ENCODE measurements around the gene ABAT. TPM values are rescaled to one million over a fixed set of nuclear protein-coding genes. Genes with fewer than 3 reads are reported as not detected.

ABAT gene
- total RNA-seq, result 10 to 100 TPM; 12.1 to 25.5 (median 16.5) TPM
- long read RNA-seq, donor 1, full-length matches to known transcripts, result 1 of 10 reads
- long read RNA-seq, donor 1, partial matches to known transcripts, result 1 of 10 reads
- long read RNA-seq, donor 1, other reads (novel, unspliced or antisense), result 8 of 10 reads
- long read RNA-seq, donor 2, full-length matches to known transcripts, result 2 of 3 reads
- long read RNA-seq, donor 2, partial matches to known transcripts, result 0 of 3 reads
- long read RNA-seq, donor 2, other reads (novel, unspliced or antisense), result 1 of 3 reads

DNA sequence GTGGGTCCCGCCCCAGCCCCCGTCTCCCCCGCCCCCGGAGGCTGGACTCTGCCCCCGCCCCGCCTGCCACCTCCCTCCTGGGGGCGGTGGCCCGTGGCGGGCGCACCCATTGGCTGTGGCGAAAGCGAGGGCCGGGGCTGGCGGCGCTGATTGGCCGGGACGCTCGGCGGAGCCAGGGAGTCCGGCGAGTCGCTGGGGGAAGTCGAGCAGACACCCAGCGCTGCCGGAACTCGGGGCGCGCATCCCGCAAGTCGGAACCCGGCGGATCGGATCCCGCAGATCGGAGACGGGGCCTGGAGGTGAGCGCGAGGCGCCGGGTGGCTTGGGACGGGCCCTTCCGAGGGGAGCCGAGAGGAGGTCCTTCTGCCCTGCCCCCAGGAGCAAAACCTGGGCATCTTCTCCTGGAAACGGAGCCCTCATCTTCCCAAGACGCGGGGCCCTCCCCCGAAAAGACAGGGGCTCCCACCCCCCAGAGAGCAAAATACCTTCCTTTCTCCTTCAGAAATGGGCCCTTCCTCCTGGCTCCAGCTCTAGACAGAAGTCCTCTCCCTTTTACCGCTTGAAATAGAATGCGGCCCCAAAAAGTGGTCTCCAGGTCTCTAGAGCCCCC is at the start of gene ABAT:
Gene ABAT (plus strand): TSS at position 205 of the 610 bp plus-strand sequence. CDS start 61,123 bp downstream, outside the sequence.
- no peaks in the 10 kb centered on the region for H3K36me3 ChIP-seq (ENCODE audit: low read depth)
- peak; percentile 100 for ATAC-seq
- intact Hi-C loops (cut with DNase I, micrococcal nuclease), result loop anchor here in 1 of 2 donors (10.0 kb wide), 1 partner anchor 110 kb away; no protein-coding TSS in a partner anchor
- peaks cover 6% of the 10 kb centered on the region for H3K4me1 ChIP-seq (ENCODE audit: low read depth)
- TF ChIP-seq, protein P1, sequence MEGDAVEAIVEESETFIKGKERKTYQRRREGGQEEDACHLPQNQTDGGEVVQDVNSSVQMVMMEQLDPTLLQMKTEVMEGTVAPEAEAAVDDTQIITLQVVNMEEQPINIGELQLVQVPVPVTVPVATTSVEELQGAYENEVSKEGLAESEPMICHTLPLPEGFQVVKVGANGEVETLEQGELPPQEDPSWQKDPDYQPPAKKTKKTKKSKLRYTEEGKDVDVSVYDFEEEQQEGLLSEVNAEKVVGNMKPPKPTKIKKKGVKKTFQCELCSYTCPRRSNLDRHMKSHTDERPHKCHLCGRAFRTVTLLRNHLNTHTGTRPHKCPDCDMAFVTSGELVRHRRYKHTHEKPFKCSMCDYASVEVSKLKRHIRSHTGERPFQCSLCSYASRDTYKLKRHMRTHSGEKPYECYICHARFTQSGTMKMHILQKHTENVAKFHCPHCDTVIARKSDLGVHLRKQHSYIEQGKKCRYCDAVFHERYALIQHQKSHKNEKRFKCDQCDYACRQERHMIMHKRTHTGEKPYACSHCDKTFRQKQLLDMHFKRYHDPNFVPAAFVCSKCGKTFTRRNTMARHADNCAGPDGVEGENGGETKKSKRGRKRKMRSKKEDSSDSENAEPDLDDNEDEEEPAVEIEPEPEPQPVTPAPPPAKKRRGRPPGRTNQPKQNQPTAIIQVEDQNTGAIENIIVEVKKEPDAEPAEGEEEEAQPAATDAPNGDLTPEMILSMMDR (IDR thresholded peaks at IDR 0.05), result no peak
- peak; percentile 91 to 96 (median 94) for DNase-seq
- H3K4me3 ChIP-seq, result peak within 1 kb of the TSS; percentile 22
- H3K9me3 ChIP-seq, result no peaks in the 10 kb centered on the region

DNA sequence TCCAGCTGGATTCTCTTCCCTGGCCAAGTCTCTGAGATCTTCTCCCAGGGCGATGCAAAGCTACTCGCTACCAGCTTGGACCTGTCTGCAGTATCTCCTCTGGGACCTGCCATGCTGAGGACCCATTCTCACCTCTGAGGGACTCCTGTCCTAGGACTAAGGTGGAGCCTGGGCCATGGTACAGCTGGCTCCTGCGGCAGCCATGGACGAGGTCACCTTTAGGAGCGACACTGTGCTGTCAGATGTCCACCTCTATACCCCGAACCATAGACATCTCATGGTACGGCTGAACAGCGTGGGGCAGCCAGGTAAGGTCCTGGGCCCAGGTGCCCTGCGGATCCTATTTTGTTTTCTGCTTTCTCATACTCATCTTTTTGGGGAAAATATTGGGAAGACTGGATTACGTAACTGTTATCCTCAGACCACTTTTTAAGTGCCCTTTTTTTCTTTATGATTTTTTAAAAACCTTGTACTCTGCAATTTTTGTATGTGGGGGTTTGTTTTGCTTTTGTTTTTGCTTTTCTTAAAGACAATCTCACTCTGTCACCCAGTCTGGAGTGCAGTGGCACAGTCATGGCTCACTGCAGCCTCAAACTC is 48.8 kb upstream of the ABAT start:
- peaks cover 7% of the 10 kb centered on the region for H3K36me3 ChIP-seq (ENCODE audit: low read depth)
- intact Hi-C loops (cut with DNase I, micrococcal nuclease), result no loop called here
- H3K4me3 ChIP-seq, result no peak overlapping the region
- H3K4me1 ChIP-seq (ENCODE audit: low read depth), result peaks cover 9% of the 10 kb centered on the region
- ATAC-seq, result no peak
- DNase-seq, result no peak
- no peaks in the 10 kb centered on the region for H3K9me3 ChIP-seq
- TF ChIP-seq, protein P1 (IDR thresholded peaks at IDR 0.05), result no peak

DNA sequence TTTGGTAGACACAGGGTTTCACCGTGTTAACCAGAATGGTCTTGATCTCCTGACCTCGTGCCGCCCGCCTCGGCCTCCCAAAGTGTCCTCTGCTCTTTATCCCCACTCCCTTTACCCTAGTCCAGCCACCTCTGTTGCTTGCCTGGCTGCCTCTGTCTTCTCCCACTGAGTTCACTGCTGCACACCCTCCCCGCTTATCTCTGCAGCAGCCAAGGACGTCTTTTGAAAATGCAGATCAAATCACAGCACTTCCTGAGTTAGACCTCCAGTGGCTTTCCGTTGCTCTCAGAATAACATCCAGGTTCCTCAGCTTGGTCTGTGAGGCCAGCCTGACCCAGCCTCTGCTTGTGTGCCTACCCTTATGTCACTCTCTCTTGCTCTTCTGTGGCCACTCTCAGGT is 47.5 kb upstream of the ABAT start:
- ATAC-seq, result no peak
- intact Hi-C loops (cut with DNase I, micrococcal nuclease), result no loop called here
- H3K36me3 ChIP-seq (ENCODE audit: low read depth), result peaks cover 7% of the 10 kb centered on the region

DNA sequence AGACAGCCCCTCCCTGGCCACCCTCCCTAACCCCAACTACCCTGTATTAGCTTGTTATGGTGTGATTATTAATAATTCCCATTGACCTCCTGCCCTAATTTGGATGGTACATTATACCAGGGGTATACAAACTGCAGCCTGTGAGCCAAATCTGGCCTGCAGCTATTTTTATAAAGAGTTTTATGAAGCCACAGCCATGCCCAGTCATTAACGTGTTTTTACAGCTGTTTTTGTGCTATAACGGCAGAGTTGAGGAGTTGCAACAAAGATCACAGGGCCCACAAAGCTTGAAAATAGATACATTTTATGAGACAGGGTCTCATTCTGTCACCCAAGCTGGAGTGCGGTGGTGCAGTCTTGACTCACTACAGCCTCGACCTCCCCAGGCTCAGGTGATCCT is 47.0 kb upstream of the ABAT start:
- TF ChIP-seq, protein P1 (IDR thresholded peaks at IDR 0.05), result no peak
- DNase-seq (no peak), ATAC-seq (no peak)
- intact Hi-C loops (cut with DNase I, micrococcal nuclease), result no loop called here
- Histone ChIP-seq H3K4me1 (ENCODE audit: low read depth) (peaks cover 6% of the 10 kb centered on the region), H3K36me3 (ENCODE audit: low read depth) (peaks cover 7% of the 10 kb centered on the region), H3K4me3 (no peak overlapping the region), H3K9me3 (no peaks in the 10 kb centered on the region)

More for the DNA sequence above, 47.5 kb upstream of the ABAT start:
- no peak for DNase-seq
- H3K9me3 ChIP-seq, result no peaks in the 10 kb centered on the region
- peaks cover 9% of the 10 kb centered on the region for H3K4me1 ChIP-seq (ENCODE audit: low read depth)
- H3K4me3 ChIP-seq, result no peak overlapping the region
- TF ChIP-seq, protein P1 (IDR thresholded peaks at IDR 0.05), result no peak

DNA sequence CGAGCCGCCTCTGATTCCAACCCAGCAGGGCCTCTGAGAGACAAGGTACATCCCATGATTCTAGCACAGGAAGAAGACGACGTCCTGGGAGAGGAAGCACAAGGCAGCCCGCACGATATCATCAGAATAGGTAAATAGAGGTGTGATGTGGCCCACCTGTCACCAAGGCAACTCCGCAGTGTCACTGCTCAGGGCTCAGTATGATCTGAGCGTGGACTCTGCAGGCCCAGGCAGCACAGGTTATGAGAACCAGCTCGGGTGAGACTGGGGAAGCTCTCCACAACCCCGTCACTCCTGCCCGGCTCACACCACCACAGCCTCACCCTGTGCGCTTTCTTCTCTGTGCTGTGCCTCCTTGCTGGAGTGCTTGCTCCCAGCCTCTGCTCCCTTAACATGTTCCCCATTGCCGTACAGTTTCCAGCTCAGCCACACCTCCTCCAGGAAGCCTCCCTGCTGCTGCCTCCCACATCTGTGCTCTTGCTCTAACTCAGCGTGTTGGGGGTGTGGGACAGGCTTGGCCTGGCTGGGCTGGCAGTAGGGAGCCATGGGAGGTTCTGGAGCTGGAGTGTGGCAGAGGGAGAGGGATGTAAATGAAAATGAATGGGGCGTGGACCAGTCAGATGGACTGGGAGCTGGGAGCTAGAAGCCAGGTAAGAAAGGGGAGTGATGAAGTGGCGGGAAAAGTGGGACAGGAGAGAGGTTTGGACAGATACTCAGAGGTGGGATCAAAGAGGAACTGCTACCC is 45.3 kb upstream of the ABAT start:
- H3K9me3 ChIP-seq, result no peaks in the 10 kb centered on the region
- TF ChIP-seq, protein P1 (IDR thresholded peaks at IDR 0.05), result no peak
- DNase-seq, result no peak
- no peaks in the 10 kb centered on the region for H3K4me1 ChIP-seq (ENCODE audit: low read depth)
- no peak overlapping the region for H3K4me3 ChIP-seq
- intact Hi-C loops (cut with DNase I, micrococcal nuclease), result no loop called here
- peaks cover 7% of the 10 kb centered on the region for H3K36me3 ChIP-seq (ENCODE audit: low read depth)
- ATAC-seq, result no peak
